ENCODE measurements around the gene TSPO2. TPM values are rescaled to one million over a fixed set of nuclear protein-coding genes. Genes with fewer than 3 reads are reported as not detected.

Gene TSPO2
- total RNA-seq, 2 donors from 2014 or later: not detected

- Histone ChIP-seq H3K4me1 (replicated peaks) (no peaks in the 10 kb centered on the region), H3K36me3 (no peaks in the 10 kb centered on the region), H3K4me3 (no peak overlapping the region), H3K27me3 (replicated peaks; ENCODE audit: insufficient read depth) (no peaks in the 10 kb centered on the region), H3K9me3 (no peaks in the 10 kb centered on the region), H3K27ac (no peak overlapping the region)
- TF ChIP-seq CTCF (IDR thresholded peaks at IDR 0.05) (no peak), POLR2AphosphoS5 (IDR thresholded peaks at IDR 0.05) (no peak), POLR2A (IDR thresholded peaks at IDR 0.05) (no peak)
- 63% methylated on average over 5 of the region's 5 CpGs for WGBS
- intact Hi-C loops (cut with DNase I): no loop called here
- no peak for DNase-seq (ENCODE audit: low spot score)
Observed at GRCh38 chr6:41045664-41046063, 3.4 kb downstream of the TSPO2 start.

GRCh38 chr6:41046084-41046483, 3.8 kb downstream of the TSPO2 start:
- no peaks in the 10 kb centered on the region for H3K9me3 ChIP-seq
- H3K36me3 ChIP-seq: no peaks in the 10 kb centered on the region
- TF ChIP-seq POLR2AphosphoS5 (IDR thresholded peaks at IDR 0.05): no peak
- no peak for TF ChIP-seq POLR2A (IDR thresholded peaks at IDR 0.05)
- no peak for TF ChIP-seq CTCF (IDR thresholded peaks at IDR 0.05)
- H3K27me3 ChIP-seq (replicated peaks; ENCODE audit: insufficient read depth): no peaks in the 10 kb centered on the region
- no peaks in the 10 kb centered on the region for H3K4me1 ChIP-seq (replicated peaks)
- no peak overlapping the region for H3K4me3 ChIP-seq
- intact Hi-C loops (cut with DNase I): no loop called here
- 100% methylated on average over 1 of the region's 1 CpG for WGBS
- DNase-seq (ENCODE audit: low spot score): no peak
- no peak overlapping the region for H3K27ac ChIP-seq

GRCh38 chr6:41047306-41047705, 5.0 kb downstream of the TSPO2 start:
- Histone ChIP-seq H3K9me3 (no peaks in the 10 kb centered on the region), H3K4me3 (no peak overlapping the region), H3K36me3 (no peaks in the 10 kb centered on the region), H3K27me3 (replicated peaks; ENCODE audit: insufficient read depth) (no peaks in the 10 kb centered on the region), H3K4me1 (replicated peaks) (no peaks in the 10 kb centered on the region), H3K27ac (no peak overlapping the region)
- intact Hi-C loops (cut with DNase I): no loop called here
- no peak for TF ChIP-seq CTCF (IDR thresholded peaks at IDR 0.05)
- TF ChIP-seq POLR2AphosphoS5 (IDR thresholded peaks at IDR 0.05): no peak
- no peak for DNase-seq (ENCODE audit: low spot score)
- WGBS: 93% methylated on average over 2 of the region's 2 CpGs

- intact Hi-C loops (cut with DNase I): no loop called here
- TF ChIP-seq POLR2AphosphoS5 (IDR thresholded peaks at IDR 0.05) (no peak), CTCF (IDR thresholded peaks at IDR 0.05) (no peak), POLR2A (IDR thresholded peaks at IDR 0.05) (no peak)
- Histone ChIP-seq H3K9me3 (no peaks in the 10 kb centered on the region), H3K4me3 (no peak overlapping the region), H3K4me1 (replicated peaks) (no peaks in the 10 kb centered on the region), H3K27ac (no peak overlapping the region), H3K27me3 (replicated peaks; ENCODE audit: insufficient read depth) (no peaks in the 10 kb centered on the region), H3K36me3 (no peaks in the 10 kb centered on the region)
- DNase-seq (ENCODE audit: low spot score): no peak
- 61% methylated on average over 9 of the region's 9 CpGs for WGBS
Observed at GRCh38 chr6:41047745-41048732, 5.8 kb downstream of the TSPO2 start.

GRCh38 chr6:41049521-41049920, 7.3 kb downstream of the TSPO2 start:
- DNase-seq (ENCODE audit: low spot score): no peak
- H3K36me3 ChIP-seq: no peaks in the 10 kb centered on the region
- TF ChIP-seq CTCF (IDR thresholded peaks at IDR 0.05): no peak
- TF ChIP-seq POLR2AphosphoS5 (IDR thresholded peaks at IDR 0.05): no peak
- TF ChIP-seq POLR2A (IDR thresholded peaks at IDR 0.05): no peak
- H3K27ac ChIP-seq: no peak overlapping the region
- H3K4me1 ChIP-seq (replicated peaks): no peaks in the 10 kb centered on the region
- 62% methylated on average over 1 of the region's 1 CpG for WGBS
- H3K27me3 ChIP-seq (replicated peaks; ENCODE audit: insufficient read depth): no peaks in the 10 kb centered on the region
- no peak overlapping the region for H3K4me3 ChIP-seq
- intact Hi-C loops (cut with DNase I): no loop called here
- H3K9me3 ChIP-seq: no peaks in the 10 kb centered on the region

Measured in prostate gland (tissue), 2 donors.